HCT116 (cell line): Measurements from ENCODE around the gene NCBP1. TPM values are rescaled to one million over a fixed set of nuclear protein-coding genes. Genes with fewer than 3 reads are reported as not detected.

Source experiments
- ATAC-seq: fragments of 200-7000 bp; cut with Tn5 transposase; 2 replicates; pipeline ENCODE4 v1.9.1; 2020; ENCODE audit warnings: mild to moderate bottlenecking, moderate library complexity
- BruUV-seq: library from RNA; stranded (reverse); fragments of 400-500 nt; replicated peaks from 2 replicates; lab custom pipeline; 2021; lab: Mats Ljungman, UMichigan
- CTCF ChIA-PET: fragments of 300-600 bp; sonication (Branson Sonifier 250); formaldehyde crosslinking; loops from one replicate; lab custom pipeline; 2021; ENCODE audit warnings: antibody characterized with exemption; lab: Charles Lee
- POLR2A ChIA-PET: fragments of 300-600, 350-600 bp; sonication (Branson Sonifier 250); formaldehyde crosslinking; loops from one replicate; lab custom pipeline; 2021; ENCODE audit warnings: antibody characterized with exemption; lab: Charles Lee
- RAD21 ChIA-PET, 2 experiments: fragments of 300-600 bp; sonication (Branson Sonifier 250); formaldehyde crosslinking; loops; one replicate each; lab custom pipeline; 2023; ENCODE audit warnings: low total read pairs in 2 of 2; ENCODE audit not compliant: uncharacterized antibody in 2 of 2, unreplicated experiment in 2 of 2, low non-redundant PET in 1 of 2; lab: Charles Lee
- DNase-seq: peaks from one replicate; pipeline ENCODE4 v3.0.0-alpha.2; 2010; ENCODE audit warnings: low read depth, low spot score
- H2AFZ ChIP-seq: fragments of 200-600 bp; shearing (Covaris generic), sonication (generic); 2 replicates; pipeline ENCODE4 v1.6.1; 2017; ENCODE audit warnings: low read depth, mixed run types, mixed read lengths, antibody characterized with exemption, low read length; ENCODE audit not compliant: poor library complexity, severe bottlenecking
- H3K27ac ChIP-seq: 2 replicates; pipeline ENCODE4 v1.5.1; 2012; ENCODE audit warnings: low read depth, low read length
- H3K27me3 ChIP-seq: fragments of 200-600 bp; sonication (generic); 2 replicates; pipeline ENCODE4 v1.6.1; 2016; ENCODE audit warnings: mixed run types, low read length, mixed read lengths; ENCODE audit not compliant: insufficient read depth
- H3K36me3 ChIP-seq, 2 experiments: fragments of 200-500 bp in 1 of 2; fragments of 200-600 bp in 1 of 2; sonication (Bioruptor generic) in 1 of 2; sonication (generic) in 1 of 2; 2 replicates each; pipeline versions ENCODE4 v1.5.1 to v1.6.1; 2014 to 2016; ENCODE audit warnings: low read length in 2 of 2, inconsistent platforms in 1 of 2, mixed read lengths in 1 of 2, mixed run types in 1 of 2; ENCODE audit not compliant: insufficient read depth in 2 of 2, control insufficient read depth in 1 of 2
- H3K4me1 ChIP-seq, 2 experiments: fragments of 200-600 bp in 1 of 2; sonication (generic) in 1 of 2; 2 replicates each; pipeline versions ENCODE4 v1.5.1 to v1.6.1; 2012 to 2017; ENCODE audit warnings: low read length in 2 of 2, inconsistent platforms in 1 of 2, mild to moderate bottlenecking in 1 of 2, mixed read lengths in 1 of 2, mixed run types in 1 of 2, moderate library complexity in 1 of 2; ENCODE audit not compliant: insufficient read depth in 2 of 2, control insufficient read depth in 1 of 2
- H3K4me2 ChIP-seq: fragments of 200-600 bp; sonication (generic); 2 replicates; pipeline ENCODE4 v1.6.1; 2017; ENCODE audit warnings: mixed run types, low read length, mixed read lengths
- H3K4me3 ChIP-seq, 2 experiments: fragments of 200-600 bp in 1 of 2; sonication (generic) in 1 of 2; replicated peaks in 1 of 2; 2 replicates each; pipeline ENCODE4 v1.5.1; 2011 to 2016; ENCODE audit warnings: low read length in 2 of 2, control low read depth in 1 of 2, low read depth in 1 of 2, mild to moderate bottlenecking in 1 of 2, mixed read lengths in 1 of 2, mixed run types in 1 of 2
- H3K79me2 ChIP-seq: fragments of 200-600 bp; sonication (generic); 2 replicates; pipeline ENCODE4 v1.6.1; 2017; ENCODE audit warnings: mild to moderate bottlenecking, mixed run types, low read length, moderate library complexity, mixed read lengths; ENCODE audit not compliant: insufficient read depth
- H3K9ac ChIP-seq: fragments of 200-600 bp; sonication (generic); 2 replicates; pipeline ENCODE4 v1.6.1; 2016; ENCODE audit warnings: low read length, mixed read lengths
- H3K9me2 ChIP-seq: fragments of 200-600 bp; sonication (generic), shearing (Covaris generic); 2 replicates; pipeline ENCODE4 v1.6.1; 2017; ENCODE audit warnings: mixed run types, mild to moderate bottlenecking, moderate library complexity; ENCODE audit not compliant: insufficient read depth
- H3K9me3 ChIP-seq, 2 experiments: fragments of 200-500 bp in 1 of 2; fragments of 200-600 bp in 1 of 2; sonication (Bioruptor generic) in 1 of 2; sonication (generic) in 1 of 2; 2 replicates each; pipeline ENCODE4 v1.6.1; 2014 to 2017; ENCODE audit warnings: low read length in 2 of 2, mixed read lengths in 2 of 2, inconsistent platforms in 1 of 2, low read depth in 1 of 2, mild to moderate bottlenecking in 1 of 2, mixed run types in 1 of 2, moderate library complexity in 1 of 2; ENCODE audit not compliant: control insufficient read depth in 1 of 2, insufficient read depth in 1 of 2
- H4K20me1 ChIP-seq: fragments of 200-600 bp; sonication (generic), shearing (Covaris generic); 2 replicates; pipeline ENCODE4 v1.6.1; 2017; ENCODE audit warnings: mixed run types, mild to moderate bottlenecking, moderate library complexity; ENCODE audit not compliant: insufficient read depth
- CEBPB ChIP-seq: IDR thresholded peaks from 2 replicates; pipeline ENCODE4 v1.6.1; 2012; ENCODE audit warnings: low read depth
- EGR1 ChIP-seq: IDR thresholded peaks from 2 replicates; pipeline ENCODE4 v1.6.1; 2012; ENCODE audit warnings: low read depth
- ELF1 ChIP-seq: IDR thresholded peaks from 2 replicates; pipeline ENCODE4 v1.6.1; 2012; ENCODE audit warnings: low read depth, borderline replicate concordance
- EZH2 ChIP-seq: fragments of 200-600 bp; sonication (generic); IDR thresholded peaks from 2 replicates; pipeline ENCODE4 v1.6.1; 2017; ENCODE audit warnings: antibody characterized with exemption, mixed run types
- FOSL1 ChIP-seq: IDR thresholded peaks from 2 replicates; pipeline ENCODE4 v1.6.1; 2012; ENCODE audit warnings: low read depth
- JUND ChIP-seq: IDR thresholded peaks from 2 replicates; pipeline ENCODE4 v1.6.1; 2012
- POLR2A ChIP-seq: IDR thresholded peaks from 2 replicates; pipeline ENCODE4 v1.7.0; 2011; ENCODE audit warnings: borderline replicate concordance; ENCODE audit not compliant: insufficient read depth, insufficient read length; ENCODE audit errors: extremely low read depth
- POLR2AphosphoS5 ChIP-seq: IDR thresholded peaks from 2 replicates; pipeline ENCODE4 v1.6.1; 2011; ENCODE audit warnings: mild to moderate bottlenecking, low read depth, low read length, moderate library complexity
- SIN3A ChIP-seq: IDR thresholded peaks from 2 replicates; pipeline ENCODE4 v1.6.1; 2012; ENCODE audit warnings: low read depth
- SRF ChIP-seq: IDR thresholded peaks from 2 replicates; pipeline ENCODE4 v1.6.1; 2012; ENCODE audit warnings: low read depth
- TCF7L2 ChIP-seq: IDR thresholded peaks from 2 replicates; pipeline ENCODE4 v1.7.0; 2011; ENCODE audit warnings: borderline replicate concordance, inconsistent platforms; ENCODE audit not compliant: insufficient read depth, insufficient read length; ENCODE audit errors: extremely low read depth
- YY1 ChIP-seq: IDR thresholded peaks from 2 replicates; pipeline ENCODE4 v1.6.1; 2011; ENCODE audit warnings: low read length, low read depth, moderate library complexity, mild to moderate bottlenecking; ENCODE audit not compliant: insufficient replicate concordance; ENCODE audit errors: extremely low read depth
- ZFX ChIP-seq: fragments of 450-650 bp; IDR thresholded peaks from 2 replicates; pipeline ENCODE4 v1.6.1; 2017
- intact Hi-C: fragments of 100-400 bp; cut with micrococcal nuclease; formaldehyde crosslinking; loops from 2 replicates; pipeline ENCODE4 v1.10.0; 2022
- total RNA-seq: library from RNA; stranded (reverse); gene quantifications from one replicate; pipeline ENCODE4 v1.2.1, GENCODE V29; 2021; ENCODE audit not compliant: unreplicated experiment
- TF ChIP-seq, protein P1 (sequence below): IDR thresholded peaks from 2 replicates; pipeline ENCODE4 v1.6.1; 2012; ENCODE audit warnings: low read depth
- TF ChIP-seq, protein P2 (sequence below): IDR thresholded peaks from 2 replicates; pipeline ENCODE4 v1.6.1; 2012
- TF ChIP-seq, protein P3 (sequence below): IDR thresholded peaks from 2 replicates; pipeline ENCODE4 v1.6.1; 2012

The NCBP1 gene
- total RNA-seq, 1 experiment from 2014 or later: 32.9 TPM

DNA sequence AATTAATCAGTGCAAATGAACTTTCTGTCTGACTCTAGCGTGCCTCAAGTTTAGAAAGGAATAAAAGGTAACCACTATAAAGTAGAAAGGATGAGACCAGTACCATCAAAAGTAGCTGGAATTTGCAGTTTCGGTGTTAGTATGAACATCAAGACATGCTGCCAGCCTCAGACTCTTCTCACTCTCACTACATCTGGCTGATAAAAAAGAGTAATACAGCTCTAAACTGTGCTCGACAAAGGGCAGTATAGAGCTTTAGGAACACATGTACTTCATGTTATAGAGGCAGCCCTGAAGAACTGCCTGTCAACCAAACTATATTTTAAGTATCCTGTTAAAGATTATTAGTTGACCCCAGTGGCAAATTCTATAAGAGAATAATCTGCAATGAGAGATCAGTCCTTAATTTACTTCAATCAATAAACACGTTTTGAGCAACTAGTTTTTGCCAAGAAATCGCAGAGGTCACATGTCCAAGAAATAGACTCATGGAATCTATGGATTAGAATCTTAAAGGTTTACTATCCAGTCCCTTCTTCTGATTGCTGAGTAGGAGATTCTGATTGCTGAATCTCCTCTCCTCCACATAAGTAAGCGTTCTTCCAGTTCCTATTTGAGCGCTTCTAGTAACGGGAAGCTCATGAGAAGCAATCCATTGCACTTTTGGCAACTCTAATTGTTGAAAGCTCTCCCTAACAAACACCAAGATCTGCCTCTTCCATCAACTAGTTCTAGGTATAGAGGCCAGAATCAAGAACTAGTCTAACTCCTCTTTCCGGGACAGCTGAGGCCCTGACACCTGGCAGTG is 62.6 kb downstream of the NCBP1 start (continued):
- TF ChIP-seq, protein P1, sequence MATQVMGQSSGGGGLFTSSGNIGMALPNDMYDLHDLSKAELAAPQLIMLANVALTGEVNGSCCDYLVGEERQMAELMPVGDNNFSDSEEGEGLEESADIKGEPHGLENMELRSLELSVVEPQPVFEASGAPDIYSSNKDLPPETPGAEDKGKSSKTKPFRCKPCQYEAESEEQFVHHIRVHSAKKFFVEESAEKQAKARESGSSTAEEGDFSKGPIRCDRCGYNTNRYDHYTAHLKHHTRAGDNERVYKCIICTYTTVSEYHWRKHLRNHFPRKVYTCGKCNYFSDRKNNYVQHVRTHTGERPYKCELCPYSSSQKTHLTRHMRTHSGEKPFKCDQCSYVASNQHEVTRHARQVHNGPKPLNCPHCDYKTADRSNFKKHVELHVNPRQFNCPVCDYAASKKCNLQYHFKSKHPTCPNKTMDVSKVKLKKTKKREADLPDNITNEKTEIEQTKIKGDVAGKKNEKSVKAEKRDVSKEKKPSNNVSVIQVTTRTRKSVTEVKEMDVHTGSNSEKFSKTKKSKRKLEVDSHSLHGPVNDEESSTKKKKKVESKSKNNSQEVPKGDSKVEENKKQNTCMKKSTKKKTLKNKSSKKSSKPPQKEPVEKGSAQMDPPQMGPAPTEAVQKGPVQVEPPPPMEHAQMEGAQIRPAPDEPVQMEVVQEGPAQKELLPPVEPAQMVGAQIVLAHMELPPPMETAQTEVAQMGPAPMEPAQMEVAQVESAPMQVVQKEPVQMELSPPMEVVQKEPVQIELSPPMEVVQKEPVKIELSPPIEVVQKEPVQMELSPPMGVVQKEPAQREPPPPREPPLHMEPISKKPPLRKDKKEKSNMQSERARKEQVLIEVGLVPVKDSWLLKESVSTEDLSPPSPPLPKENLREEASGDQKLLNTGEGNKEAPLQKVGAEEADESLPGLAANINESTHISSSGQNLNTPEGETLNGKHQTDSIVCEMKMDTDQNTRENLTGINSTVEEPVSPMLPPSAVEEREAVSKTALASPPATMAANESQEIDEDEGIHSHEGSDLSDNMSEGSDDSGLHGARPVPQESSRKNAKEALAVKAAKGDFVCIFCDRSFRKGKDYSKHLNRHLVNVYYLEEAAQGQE: no peak
- TF ChIP-seq SIN3A (no peak; the same call in 1 of the 2 replicates), TCF7L2 (no peak), SRF (no peak), ELF1 (no peak)

DNA sequence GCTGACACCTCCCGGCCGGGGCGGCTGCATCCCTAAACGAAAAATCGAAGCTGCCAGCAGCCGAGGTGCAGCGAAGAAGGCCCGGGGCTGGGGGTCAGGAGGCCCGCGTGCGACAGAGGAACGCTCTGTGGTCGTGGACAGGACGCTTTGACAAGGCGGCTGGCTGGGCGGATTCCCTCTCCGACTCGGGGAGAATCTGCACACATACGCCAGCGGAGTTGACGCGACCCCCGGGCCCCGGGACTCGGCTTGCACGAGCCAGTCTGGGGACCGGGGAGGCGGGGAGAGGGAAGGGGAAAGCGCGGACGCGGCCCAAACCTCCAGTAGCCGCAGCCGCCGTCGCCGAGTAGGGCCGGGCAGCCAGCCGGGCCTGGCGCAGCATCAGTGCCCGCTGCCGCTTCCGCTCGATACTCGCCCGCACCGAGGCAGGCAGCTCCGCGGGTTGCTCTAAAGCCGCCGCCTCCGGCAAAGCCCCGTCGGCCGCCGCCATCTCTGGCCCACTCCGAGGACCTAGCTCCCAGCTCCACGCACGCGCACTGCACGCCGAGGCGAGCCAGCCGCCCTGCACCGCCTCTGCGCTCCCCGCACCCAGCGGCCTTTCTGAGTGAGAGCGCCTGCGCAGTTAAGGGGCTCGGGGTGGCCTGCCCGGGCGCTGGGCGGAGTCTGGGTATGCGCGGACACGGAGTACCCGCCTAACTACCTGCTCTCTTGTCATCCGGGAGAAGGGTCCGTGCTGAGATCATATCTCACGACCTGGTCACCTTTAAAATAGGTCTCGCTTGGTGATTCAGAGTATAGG is 63.4 kb downstream of the NCBP1 start, which contains the start of gene XPA:
Gene XPA (minus strand): TSS at position 538 of the 799 bp plus-strand sequence. CDS start 48 bp downstream, at position 490.
- no TSS peak for BruUV-seq
- Histone ChIP-seq H3K4me2 (peak within 1 kb of the TSS; percentile 99), H4K20me1 (no peaks in the 10 kb centered on the region), H3K27ac (peak within 1 kb of the TSS; percentile 63), H3K36me3 (no peaks in the 10 kb centered on the region), H3K9me3 (no peaks in the 10 kb centered on the region), H3K27me3 (no peaks in the 10 kb centered on the region), H3K79me2 (peaks cover 33% of the 10 kb centered on the region), H3K4me1 (peaks cover 18 to 32% of the 10 kb centered on the region in 2 experiments), H3K9me2 (no peaks in the 10 kb centered on the region), H2AFZ (peak within 1 kb of the TSS; percentile 81), H3K9ac (peak within 1 kb of the TSS; percentile 86), H3K4me3 (peak within 1 kb of the TSS; percentile 78 to 95)
- peak; percentile 98 for ATAC-seq
- ChIA-PET CTCF (interaction anchor here (1.0 to 1.5 kb wide), 4 partner anchors 16 to 227 kb away, joined by 3 to 5 read pairs (median 3); no protein-coding TSS in a partner anchor), RAD21 (no interaction called here), POLR2A (interaction anchor here (0.9 to 1.1 kb wide), 2 partner anchors 9 to 64 kb away, joined by 3 to 4 read pairs; partner anchors contain the start of genes NCBP1 and TSTD2)
- intact Hi-C loops: loop anchor here (1.0 kb wide), 1 partner anchor 64 kb away; the partner anchor contains the start of genes NCBP1 and TSTD2
- DNase-seq: peak; percentile 87
- TF ChIP-seq CEBPB (no peak), ELF1 (no peak), FOSL1 (no peak), ZFX (peak; percentile 96), YY1 (peak; percentile 77), POLR2AphosphoS5 (peak; percentile 92), POLR2A (peak; percentile 91), EGR1 (no peak), EZH2 (no peak), JUND (peak; percentile 14; the same call in 1 of the 2 replicates), SIN3A (peak; percentile 64)
- TF ChIP-seq, protein P2, sequence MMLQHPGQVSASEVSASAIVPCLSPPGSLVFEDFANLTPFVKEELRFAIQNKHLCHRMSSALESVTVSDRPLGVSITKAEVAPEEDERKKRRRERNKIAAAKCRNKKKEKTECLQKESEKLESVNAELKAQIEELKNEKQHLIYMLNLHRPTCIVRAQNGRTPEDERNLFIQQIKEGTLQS: no peak
- TF ChIP-seq, protein P3, sequence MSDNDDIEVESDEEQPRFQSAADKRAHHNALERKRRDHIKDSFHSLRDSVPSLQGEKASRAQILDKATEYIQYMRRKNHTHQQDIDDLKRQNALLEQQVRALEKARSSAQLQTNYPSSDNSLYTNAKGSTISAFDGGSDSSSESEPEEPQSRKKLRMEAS: peak; percentile 32; the same call in 1 of the 2 replicates
